DMS79 (cell line): ENCODE measurements around the gene TCFL5.
"Not testable (repeated sequence)": the region's sequence is repeated elsewhere in the genome, so short reads cannot be mapped to it uniquely, and the experiment has no call there.

ENCODE experiments used
- DNase-seq: peaks from one replicate; lab custom pipeline; 2025; lab: John Stamatoyannopoulos, UW

Gene TCFL5

DNA sequence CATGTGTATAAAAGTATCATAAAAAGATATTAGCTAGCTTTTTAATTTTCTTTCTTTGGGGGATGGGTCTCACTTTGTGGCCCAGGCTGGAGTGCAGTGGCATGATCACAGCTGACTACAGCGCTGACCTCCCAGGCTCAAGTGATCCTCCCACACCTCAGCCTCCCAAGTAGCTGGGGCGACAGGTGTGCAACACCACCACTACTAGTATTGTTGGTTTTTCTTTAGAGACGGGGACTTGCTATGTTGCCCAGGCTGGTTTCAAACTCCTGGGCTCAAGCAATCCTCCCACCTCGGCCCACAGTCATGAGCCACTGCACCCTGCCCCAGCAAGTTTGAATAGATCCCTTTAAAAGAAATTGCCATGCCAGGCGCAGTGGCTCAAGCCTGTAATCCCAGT is 6.5 kb downstream of the TCFL5 start:
- DNase-seq, result no peak

DNA sequence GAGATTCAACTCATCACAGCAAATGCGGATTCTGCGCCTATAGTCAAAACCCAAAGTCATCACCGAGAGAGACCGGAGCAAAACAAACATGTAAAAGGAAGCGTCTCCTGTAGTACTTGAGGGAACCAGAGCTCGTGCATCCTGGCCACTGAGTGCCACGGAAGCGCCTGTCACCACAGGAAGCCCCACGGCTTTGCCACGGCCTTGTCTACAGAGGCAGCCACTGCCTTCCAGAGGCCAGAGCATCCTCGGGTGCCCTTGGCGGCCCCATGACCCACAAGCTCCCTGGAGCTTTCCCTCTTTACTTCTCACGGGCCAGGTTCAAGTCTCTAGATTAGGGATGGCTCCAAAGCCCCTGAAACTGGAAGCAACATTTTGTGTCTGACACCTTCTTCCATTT is 7.5 kb downstream of the TCFL5 start:
- DNase-seq, result no peak

DNA sequence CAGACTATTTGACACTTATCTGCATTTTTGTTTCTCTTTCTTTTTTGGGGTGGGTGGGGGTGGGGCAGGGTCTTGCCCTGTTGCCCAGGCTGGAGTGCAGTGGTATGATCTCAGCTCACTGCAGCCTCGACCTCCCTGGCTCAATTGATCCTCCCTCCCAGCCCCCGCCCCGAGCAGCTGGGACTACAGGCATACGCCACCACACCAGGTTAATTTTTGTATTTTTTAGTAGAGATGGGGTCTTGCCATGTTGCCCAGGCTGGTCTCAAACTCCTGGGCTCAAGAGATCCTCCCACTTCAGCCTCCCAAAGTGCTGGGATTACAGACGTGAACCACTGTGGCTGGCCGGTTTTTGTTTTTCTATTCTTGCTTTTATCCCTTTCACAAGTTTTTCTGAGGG is 8.3 kb downstream of the TCFL5 start:
- DNase-seq, result not testable (repeated sequence)

DNA sequence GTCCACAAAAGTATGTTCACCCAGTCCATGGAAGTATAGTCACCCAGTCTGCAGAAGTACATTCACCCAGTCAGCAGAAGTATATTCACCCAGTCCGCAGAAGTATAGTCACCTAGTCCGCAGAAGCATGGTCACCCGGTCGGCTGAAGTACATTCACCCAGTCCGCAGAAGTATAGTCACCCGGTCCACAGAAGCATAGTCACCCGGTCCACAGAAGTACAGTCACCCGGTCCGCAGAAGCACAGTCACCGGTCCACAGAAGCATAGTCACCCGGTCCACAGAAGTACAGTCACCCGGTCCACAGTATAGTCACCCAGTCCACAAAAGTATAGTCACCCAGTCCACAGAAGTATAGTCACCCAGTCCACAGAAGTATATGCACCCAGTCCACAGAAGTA is 8.8 kb downstream of the TCFL5 start:
- no peak for DNase-seq

DNA sequence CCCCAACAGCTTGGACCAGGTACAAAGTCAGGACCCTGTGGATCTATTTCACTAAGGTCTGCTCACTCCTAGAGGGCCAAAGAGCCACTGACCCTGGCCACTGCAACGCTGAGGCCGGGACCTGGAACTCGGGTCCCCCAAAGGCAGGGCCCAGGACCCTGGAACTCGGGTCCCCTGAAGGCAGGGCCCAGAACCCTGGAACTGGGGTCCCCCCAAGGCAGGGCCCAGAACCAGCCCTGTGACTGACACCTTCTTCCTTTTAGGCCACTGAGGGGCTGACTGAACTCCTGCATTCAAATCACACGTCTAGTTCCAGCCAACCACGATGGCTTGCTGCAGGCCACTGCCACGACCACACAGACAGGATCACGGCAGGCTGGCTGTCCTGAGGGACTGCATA is 9.4 kb downstream of the TCFL5 start:
- no peak for DNase-seq

DNA sequence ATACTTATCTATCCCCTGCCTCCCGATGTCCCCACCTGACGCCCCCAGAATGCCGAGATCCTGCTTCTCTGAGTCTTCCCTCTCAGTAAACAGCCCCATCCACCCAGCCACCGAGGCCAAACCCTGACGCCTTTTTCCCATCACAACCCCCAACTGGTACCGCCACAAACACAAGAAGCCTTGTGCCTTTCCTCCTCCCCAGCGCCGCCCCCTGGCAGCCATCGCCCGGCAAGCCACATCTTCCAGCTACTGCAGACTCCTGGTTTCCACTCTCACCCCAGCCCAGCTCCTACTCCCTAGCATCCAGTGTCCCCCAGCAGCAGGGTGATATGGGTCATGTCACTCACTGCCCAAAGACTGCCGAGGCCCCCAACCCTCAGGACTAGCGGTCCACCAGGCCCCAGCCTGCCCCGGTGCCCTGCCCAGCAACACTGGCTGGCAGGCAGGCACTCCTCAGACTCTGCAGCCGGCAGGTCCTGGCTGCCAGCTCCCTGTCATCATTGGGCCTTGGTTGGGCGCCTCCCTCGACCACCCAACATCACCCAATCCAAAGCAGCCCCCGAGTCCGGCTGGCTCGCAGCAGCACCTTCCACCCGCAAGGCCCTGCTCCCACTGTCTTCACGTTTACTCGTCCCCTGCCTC is 11.2 kb downstream of the TCFL5 start:
- no peak for DNase-seq

DNA sequence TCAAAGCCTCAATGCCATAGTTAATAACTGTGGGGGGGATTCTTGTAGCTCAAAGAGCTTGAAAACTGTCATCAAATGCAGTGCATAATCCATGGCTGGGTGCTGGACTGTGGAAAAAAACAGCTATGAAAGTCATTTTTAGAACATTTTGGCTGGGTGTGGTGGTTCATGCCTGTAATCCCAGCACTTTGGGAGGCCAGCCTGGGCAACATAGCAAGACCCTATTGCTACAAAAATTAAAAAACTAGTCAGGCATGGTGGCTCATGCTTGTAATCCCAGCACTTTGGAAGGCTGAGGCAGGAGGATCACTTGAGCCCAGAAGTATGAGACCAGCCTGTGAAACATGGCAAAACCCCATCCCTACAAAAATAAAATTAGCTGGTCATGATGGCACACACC is 12.2 kb downstream of the TCFL5 start:
- DNase-seq, result no peak

DNA sequence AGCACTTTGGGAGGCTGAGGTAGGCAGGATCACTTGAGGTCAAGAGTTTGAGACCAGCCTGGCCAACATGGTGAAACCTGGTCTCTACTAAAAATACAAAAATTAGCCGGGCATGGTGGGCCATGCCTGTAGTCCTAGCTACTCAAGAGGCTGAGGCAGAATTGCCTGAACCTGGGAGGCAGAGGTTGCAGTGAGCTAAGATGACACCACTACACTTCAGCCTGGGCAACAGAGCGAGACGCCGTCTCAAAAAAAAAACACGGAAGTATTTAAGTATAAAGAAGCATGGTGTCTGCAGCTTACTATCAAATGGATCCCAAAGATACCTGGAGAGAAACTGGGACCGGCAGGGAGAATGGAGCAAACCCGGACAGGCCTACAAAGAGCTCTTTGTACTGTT is 12.7 kb downstream of the TCFL5 start:
- not testable (repeated sequence) for DNase-seq

DNA sequence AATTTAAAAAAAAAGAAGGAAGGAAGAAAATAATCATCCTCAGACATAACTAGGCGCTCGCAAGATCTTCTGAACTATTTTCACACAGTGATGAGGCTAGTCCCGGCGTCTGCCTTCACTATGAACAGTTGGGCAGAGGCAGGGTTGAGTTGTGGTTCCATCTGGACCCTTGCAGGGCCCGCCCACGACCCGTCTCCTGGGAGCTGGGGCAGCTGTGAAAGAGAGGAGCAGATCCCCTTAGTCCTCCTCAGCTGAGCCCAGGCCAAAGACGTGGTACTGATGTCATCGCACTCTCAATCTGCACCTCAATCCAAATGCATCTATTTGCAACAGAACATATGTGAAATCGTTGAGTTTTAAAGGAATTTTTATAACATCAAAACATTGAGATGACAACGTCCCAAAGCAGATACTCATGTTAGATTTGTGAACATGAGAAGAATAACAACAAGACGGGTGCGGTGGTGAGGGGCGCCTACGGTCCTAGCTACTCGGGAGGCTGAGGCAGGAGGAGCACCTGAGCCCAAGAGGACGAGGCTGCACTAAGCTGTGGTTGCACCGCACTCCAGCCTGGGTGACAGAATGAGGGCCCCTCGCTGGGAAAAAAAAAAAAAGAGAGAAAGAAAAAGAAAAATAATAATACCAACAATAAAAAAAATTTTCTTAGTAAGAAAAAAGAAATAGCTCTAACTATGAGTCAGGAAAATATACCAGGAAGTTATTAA is 15.3 kb downstream of the TCFL5 start:
- no peak for DNase-seq

DNA sequence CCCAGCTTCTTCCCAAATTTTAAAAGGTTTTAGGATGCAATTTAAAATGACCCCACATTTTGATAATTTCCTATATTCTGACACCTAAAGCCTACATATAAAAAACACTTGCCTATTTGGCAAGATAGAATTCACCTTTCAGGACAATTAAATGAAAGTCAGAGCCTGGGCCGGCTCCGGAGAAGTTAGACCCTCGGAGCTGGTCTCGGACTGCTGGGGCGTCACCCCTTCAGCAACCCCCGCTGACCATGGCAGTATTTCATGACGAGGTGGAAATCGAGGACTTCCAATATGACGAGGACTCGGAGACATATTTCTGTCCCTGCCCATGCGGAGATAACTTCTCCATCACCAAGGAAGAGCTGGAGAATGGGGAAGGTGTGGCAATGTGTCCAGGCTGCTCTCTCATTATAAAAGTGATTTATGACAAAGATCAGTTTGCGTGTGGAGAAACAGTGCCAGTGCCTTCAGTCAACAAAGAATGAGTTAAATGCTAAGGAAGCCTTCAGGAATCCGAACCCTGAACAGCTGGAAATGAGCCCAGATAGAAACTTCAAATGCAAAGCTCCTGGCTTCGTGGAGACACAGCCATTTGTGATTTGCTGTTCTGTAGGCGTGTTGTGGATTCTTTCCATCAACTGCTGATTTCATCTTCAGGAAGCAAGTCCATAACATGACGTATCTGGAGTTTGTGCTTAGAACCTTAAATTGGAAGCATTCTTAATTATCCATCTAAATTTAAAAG is 16.0 kb downstream of the TCFL5 start:
- DNase-seq, result no peak

DNA sequence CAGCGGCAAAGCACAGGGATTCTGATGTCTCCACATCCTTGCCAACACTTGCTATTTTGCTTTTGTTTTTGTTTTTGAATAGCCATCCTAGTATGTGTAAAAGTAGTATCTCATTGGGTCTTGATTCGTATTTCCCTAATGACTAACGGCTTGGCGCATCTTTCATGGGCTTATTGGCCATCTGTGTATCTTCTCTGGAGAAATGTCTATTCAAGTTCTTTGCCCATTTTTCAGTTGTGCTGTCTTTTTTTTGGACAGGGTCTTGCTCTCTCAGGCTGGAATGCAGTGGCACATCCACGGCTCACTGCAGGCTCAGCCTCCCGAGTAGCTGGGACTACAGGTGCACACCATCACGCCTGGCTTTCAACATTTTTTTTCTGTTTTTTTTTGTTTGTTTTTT is 17.4 kb downstream of the TCFL5 start:
- DNase-seq, result no peak

DNA sequence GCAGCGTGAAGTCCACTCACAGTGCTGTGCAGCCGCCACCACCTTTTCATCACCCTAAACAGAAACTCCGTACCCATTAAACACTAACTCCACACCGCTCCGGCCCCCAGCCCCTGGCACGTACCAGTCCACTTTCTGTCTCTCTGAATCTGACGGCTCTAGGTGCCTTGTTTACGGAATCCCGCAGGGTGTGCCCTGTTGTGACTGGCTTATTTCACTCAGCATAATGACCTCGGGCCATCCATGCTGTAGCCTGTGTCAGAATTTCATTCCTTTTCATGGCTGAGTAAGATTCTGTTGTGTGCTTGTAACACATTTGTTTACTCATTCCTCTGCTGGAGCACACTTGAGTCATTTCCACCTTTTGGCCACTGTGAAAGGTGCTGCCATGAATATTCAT is 18.0 kb downstream of the TCFL5 start:
- DNase-seq, result no peak

DNA sequence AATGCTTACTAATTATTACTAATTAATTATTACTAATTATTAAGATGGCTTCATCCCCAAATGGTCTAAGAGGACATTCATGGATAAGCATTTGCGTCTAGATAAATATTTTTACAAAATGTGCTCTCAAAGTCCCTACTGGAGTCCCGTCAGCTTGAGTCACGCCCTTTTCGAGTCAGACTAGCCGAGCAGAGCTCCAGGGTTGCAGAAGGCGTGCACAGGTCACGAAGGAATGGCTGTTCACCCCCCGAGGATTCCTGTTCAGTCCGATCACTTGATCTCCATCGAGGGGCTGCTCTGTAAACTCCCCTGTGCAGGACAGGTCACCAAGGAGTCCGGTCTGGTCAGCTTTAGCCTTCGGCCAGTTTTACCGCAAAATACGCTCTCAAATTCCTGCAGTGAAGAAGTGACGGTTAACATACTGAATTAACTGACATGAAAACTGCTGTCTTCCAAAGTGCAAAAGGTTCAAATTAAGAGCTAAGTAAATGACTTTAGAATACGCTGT is 19.9 kb downstream of the TCFL5 start:
- no peak for DNase-seq

DNA sequence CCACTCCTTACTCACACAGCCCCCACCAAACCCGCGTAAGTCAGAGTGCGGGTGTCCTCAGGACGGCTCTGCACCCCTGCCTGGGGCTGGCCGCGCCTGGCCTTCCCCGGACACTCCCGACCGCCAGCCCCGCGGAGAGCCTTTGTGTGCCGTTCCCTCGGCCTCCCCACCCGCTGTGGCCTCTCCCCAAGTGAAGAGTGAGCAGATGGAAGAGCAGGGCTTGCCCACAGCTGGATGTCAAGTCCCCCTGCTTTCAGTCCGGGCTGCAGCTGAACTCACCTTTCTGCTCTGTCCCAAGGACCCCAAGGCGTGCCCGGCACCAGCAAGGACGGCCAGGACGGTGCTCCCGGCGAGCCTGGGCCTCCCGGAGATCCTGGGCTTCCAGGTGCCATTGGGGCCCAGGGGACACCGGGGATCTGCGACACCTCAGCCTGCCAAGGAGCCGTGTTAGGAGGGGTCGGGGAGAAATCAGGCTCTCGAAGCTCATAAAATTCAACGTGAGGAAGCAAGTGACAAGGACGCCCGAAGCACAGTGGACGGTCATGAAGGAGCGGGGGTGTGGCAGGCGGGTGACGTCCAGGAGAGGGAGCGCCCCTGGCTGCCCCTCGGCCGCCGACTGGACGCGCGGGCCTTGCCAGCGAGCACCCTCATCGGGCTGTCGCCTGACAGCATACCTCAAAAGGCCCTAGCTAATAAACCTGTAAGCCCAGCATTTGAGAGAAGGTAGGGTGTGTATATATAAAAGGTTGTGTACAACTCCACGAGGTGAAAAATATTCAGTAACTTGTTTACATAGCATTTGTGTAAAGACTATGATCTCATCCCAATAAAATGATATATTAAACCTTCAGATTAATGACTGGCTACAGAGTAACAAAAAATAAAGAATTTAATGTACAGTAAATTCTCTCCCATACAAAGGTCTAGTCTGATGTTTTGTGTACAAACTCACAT is 21.1 kb downstream of the TCFL5 start:
- no peak for DNase-seq

DNA sequence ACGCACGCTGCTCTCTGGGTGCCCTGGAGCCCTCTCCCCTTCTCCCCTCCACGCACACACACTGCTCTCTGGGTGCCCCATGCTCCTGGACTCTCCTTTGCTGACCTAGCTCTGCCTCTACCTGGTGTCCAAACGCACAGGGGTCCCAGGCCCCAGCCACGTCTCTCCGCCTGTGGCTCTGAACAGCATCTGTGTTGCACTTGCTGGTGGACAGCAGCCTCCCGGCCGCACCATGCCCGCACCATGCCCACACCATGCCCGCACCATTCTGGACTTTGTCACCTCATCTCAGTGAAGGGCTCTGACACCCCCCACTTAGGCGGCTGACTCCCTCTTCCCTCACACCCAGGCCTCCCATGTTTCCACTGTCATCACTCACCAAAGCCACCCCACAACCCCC is 21.8 kb downstream of the TCFL5 start:
- no peak for DNase-seq

DNA sequence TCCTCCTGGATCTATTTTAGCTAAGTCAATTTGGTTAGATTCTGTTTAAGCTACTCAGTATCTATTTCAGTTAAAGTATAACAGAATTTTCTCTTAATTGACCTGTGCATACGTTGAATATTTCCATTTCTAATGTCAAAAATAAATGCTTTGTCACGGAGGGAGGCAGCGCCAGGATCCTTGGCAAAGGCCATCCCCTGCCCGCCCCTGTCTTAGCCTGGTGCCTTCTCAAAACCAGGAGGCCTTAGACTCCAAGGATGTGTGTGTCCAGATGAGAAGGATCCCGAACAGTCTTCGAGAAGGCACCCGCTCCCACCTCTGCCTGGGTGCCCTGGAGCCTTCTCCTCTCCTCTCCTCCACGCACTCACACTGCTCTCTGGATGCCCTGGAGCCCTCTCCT is 22.4 kb downstream of the TCFL5 start:
- DNase-seq, result no peak

DNA sequence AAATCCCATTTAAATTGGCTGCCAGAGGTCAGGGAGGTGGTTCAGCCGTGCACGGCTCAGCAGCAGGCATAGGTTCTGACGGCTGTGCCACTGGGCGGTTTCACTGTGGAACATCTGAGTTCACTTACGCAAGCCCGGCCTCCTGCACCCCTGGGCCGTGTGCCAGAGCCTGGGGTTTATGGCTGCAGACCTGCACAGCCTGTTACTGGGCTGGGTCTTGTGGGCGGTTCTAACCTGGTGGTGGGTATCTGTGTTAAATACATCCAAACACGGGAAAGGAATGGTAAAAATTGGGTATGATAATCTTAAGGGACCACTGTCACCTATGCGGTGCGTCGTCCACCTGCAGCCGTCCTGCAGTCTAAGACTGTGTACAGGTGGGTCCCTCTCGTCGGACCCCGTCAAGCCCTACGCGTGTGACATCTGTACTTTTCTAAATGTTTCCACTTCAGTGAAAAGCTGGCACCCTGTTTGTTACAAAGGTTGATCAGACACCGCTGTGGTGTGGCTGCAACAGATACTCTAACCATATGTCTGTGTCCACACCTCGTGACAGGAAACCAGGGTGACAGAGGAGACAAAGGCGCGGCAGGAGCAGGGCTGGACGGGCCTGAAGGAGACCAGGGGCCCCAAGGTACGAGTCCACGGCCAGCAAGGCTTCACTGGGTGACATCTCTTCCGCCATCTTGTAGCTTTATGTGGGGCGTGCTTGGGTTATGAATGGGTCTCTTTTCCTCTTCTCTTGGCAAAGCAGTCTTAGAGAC is 23.3 kb downstream of the TCFL5 start:
- DNase-seq, result no peak

DNA sequence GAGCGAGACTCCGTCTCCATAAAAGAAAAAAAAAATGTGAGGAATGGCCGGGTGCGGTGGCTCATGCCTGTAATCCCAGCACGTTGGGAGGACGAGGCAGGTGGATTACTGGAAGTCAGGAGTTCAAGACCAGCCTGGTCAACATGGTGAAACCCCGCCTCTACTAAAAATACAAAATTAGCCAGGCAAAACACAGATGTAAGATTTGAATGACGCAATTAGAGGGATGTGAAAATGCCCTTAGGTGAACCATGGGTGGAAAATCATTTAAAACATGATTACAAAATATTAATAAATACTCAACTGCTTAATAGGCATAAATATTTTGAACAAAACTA is 23.9 kb downstream of the TCFL5 start:
- no peak for DNase-seq

DNA sequence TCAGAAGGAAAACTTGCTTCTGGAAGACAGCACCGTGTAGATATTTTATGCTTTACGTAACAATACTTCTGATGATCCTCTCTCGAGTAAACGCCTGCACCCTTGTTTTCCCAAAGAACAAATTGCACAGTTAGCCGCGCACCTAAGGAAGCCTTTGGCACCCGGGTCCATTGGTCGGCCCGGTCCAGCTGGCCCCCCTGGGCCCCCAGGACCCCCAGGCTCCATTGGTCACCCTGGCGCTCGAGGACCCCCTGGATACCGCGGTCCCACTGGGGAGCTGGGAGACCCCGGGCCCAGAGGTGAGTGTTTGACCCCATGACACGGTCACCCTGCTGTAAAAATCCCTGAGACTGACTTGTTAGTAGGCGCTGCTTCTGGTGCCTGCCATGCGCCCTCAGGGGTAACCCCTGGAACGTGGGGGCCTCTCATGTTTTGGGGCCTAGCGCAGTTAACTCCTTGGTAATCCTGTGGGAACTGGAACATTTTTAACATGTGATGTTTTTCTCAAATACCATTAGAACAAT is 24.6 kb downstream of the TCFL5 start:
- no peak for DNase-seq

DNA sequence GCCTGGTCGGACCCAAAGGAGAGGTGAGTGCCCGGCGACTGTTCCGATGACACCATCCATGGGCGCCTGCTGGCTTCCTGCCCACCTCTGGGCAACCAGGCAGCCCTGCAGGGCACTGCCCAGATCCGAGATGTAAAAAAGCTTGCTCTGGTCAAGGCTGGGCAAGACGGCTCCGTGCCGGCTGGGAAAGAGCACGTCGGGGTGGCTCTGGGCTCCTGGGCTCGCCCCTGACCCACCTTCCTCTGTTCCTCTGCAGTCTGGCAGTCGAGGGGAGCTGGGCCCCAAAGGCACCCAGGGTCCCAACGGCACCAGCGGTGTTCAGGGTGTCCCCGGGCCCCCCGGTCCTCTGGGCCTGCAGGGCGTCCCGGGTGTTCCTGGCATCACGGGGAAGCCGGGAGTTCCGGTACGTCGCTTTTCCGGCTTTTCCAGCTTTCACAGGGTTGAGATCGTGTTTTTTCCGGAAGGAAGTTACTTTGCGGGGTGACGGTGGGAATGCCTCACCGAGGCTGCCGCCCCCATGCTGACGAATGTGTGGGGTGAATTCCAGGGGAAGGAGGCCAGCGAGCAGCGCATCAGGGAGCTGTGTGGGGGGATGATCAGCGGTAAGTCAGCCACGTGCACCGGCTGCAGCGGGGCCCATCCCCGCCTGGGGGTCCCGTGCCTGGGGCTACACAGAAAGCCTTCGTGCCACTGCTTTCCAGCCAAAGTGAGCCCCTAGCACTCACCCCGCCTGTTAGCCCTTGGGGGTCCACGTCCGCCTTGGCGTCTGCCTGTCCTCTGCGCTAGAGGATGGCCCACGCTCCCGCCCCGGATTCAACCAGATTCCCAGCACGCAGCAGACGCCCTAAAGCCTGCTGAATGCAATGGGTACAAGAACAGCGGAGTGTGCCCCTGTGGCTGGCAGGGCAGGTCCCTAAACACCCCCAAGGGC is 25.4 kb downstream of the TCFL5 start:
- DNase-seq, result no peak
